VCaP (cell line): Measurements from ENCODE around the gene TTR.
A peak's percentile ranks its signal among the peaks of the same experiment; 100 is the strongest.

Source experiments
- H3K27ac ChIP-seq: fragments of 450-650 bp; 2 replicates; pipeline ENCODE4 v1.5.1; 2017
- TF ChIP-seq, protein P1 (sequence below): fragments of 450-650 bp; conservative IDR thresholded peaks from 2 replicates; pipeline ENCODE4 v1.5.1; 2017; ENCODE audit warnings: mild to moderate bottlenecking, moderate library complexity

Gene TTR

GRCh38 chr18:31591628-31592027 lies at the start of gene TTR:
TTR (plus strand) TSS chr18:31591877; CDS start chr18:31591903, 26 bp downstream.
- TF ChIP-seq, protein P1, sequence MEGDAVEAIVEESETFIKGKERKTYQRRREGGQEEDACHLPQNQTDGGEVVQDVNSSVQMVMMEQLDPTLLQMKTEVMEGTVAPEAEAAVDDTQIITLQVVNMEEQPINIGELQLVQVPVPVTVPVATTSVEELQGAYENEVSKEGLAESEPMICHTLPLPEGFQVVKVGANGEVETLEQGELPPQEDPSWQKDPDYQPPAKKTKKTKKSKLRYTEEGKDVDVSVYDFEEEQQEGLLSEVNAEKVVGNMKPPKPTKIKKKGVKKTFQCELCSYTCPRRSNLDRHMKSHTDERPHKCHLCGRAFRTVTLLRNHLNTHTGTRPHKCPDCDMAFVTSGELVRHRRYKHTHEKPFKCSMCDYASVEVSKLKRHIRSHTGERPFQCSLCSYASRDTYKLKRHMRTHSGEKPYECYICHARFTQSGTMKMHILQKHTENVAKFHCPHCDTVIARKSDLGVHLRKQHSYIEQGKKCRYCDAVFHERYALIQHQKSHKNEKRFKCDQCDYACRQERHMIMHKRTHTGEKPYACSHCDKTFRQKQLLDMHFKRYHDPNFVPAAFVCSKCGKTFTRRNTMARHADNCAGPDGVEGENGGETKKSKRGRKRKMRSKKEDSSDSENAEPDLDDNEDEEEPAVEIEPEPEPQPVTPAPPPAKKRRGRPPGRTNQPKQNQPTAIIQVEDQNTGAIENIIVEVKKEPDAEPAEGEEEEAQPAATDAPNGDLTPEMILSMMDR = no peak
- peak within 1 kb of the TSS; percentile 64 for H3K27ac ChIP-seq

- TF ChIP-seq, protein P1 = no peak
- H3K27ac ChIP-seq = no peak overlapping the region
Observed at GRCh38 chr18:31546476-31546875, 45.2 kb upstream of the TTR start.

DNA sequence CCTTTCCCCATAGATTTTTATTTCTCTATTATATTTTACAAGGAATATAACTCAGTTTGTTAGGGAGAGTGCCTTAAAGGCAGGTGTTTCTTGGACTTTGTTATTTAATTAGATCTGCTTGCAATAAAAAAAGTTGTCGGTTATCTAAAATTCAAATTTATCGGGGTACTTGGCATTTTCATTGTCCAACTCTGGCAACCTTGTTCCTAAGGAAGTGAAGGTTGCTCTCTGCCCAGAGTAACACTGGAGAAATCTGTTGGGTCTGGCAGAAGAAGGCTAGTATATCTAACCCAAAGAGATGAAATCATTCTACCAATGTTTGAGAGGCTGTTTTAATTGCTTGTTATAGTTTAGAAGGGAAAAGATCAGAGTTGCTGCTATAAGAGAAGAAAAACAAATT lies 42.8 kb upstream of the TTR start:
- no peak overlapping the region for H3K27ac ChIP-seq
- TF ChIP-seq, protein P1 = no peak

DNA sequence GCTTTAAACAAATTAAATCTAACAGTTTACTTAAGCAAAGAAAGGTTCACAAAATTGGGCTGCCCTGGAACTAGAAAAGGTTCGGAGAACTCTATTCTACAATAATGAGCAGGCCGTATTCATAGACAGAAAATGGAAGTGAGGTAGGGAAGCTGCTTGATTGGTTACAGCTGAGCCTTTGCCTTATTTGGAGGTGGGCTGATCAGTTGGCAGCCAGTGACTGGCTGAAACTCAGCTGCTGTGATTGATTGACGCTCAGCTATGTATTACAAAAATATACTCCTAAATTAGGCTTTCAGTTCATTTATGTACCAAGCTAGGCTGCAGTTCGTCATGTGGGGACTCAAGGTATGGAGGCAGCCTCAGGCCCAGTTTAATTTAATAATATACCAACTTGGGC lies 42.3 kb upstream of the TTR start:
- TF ChIP-seq, protein P1 = no peak
- H3K27ac ChIP-seq = no peak overlapping the region

DNA sequence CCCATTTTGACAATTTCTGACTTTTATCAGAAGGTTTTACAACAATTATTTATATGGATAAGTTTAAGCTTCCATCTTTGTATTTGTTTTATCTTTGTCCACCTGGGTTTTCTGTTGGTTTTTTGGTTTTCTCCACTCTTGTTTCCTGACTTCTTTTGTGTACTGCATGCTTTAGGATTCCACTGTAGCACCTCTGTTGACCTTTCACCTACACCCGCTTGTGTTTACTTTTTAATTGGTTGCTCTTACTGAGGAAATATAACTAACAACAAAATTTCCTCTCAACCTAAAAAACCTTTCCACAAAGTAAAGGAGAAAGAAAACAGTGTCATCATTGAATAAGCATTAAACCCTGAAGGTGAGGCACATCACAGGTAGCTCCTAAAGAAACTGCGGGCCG lies 39.8 kb upstream of the TTR start:
- no peak overlapping the region for H3K27ac ChIP-seq
- TF ChIP-seq, protein P1 = no peak

GRCh38 chr18:31553800-31554199 lies 37.9 kb upstream of the TTR start:
- H3K27ac ChIP-seq = no peak overlapping the region
- TF ChIP-seq, protein P1 = 0 out of 2 replicates have a peak, but pooled peaks have one; percentile 8

- TF ChIP-seq, protein P1 = no peak
Observed at GRCh38 chr18:31554776-31555175, 36.9 kb upstream of the TTR start.

More at GRCh38 chr18:31554776-31555175, 36.9 kb upstream of the TTR start:
- no peak overlapping the region for H3K27ac ChIP-seq
